ENCODE data around the gene RPH3AL.

The RPH3AL gene

DNA sequence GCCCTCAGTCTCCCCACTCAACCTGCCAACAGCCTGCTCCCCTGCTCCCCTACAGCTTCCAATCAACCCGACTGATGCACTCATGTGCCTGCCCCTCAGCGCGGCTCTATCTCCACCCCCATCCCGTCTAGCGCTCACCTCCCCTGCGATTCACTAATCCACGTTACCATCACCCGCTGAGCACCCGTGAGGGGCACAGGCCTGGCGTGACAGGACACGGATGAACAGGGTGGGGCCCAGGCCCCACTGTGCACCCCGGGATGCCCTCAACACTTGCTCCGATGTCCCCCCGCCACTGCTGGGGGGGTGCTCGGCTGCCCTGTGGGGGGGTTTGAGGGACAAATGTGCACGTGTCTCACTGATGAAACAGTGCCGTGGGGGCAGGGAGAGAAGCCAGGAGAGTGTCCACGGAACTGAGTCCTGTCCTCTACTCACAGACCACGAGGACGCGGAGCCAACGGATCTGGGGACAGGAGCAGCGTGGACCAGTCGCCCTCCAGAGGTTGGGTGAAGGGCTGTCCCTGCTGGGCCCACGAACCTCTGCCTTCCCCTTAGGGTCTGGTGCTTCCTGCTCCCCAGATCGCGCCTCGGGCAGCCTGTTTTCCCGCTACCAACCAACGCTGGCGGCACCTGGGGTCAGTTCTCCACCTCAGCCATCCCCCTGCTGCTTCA, 66.7 kb downstream of the RPH3AL start:
- TF ChIP-seq GATA2 (IDR thresholded peaks at IDR 0.05; ENCODE audit: low read depth, low read length) (no peak), GATA3 (IDR thresholded peaks at IDR 0.05; ENCODE audit: low read depth, low read length) (no peak)

DNA sequence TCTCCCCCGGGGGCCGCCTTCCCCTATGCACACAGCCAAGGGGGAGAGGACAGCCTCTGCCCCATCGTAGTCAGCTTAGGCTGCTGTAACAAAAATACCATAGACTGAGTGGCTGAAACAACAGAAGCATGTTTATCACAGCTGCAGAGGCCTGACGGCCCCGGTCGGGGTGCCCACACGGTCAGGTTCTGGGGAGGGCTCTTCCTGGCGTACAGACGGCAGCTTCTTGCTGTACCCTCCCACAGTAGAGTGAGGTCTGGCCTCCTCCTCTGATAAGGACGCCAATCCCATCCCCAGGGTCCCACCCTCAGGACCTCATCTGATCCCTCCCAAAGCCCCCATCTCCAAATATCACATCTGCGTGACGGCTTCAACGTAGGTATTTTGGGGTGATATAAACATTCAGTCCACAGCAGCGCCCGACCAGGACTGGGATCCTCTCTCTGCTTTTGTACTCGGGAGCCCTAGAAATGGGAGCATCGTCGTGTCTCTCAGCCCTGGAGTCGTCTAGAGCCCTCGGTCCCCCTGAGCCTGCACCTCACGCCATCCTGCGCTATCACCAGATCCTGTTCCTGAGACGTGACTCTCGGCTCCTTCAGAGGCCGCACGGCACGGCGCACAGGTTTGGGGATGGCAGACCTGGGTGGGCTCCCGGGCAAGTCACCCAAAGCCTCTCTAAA, 67.8 kb downstream of the RPH3AL start:
- TF ChIP-seq GATA3 (IDR thresholded peaks at IDR 0.05; ENCODE audit: low read depth, low read length) = no peak
- no peak for TF ChIP-seq GATA2 (IDR thresholded peaks at IDR 0.05; ENCODE audit: low read depth, low read length)

DNA sequence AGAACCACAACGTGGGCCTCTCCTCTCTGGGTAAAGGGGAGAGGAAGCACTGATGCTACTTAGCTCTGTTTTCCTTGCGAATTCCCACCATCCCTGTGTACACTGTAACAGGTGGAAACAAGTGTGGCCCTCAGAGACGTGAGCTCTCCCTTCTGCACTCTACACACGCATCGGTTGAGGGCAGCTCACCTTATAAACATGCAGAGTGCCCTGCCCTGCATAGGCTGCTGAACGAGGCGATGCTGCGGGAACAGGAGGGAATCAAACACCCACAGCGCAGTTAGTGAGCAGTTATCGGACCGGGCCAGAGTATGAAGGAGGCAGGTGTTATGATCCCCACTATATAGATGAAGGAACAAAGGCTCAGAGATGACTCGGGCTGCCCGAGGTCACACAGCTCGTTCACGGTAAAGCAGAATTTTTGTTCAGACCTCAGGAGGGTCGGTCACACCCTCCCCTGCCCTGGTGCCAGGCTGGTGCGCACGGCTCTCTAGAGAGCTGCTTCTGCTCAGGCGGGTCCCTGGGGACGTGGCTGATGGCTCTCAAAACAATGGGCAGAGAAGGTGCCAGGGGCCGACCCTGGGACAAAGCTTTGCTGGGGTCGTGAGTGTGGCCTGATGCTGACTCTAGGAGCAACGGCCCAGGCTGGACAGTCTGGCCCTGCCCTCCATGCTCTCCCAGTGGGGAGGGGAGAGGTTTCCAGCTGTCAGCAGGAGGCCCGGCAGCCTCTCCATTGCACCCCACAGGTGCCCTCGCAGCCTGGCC, 68.5 kb downstream of the RPH3AL start:
- TF ChIP-seq GATA3 (IDR thresholded peaks at IDR 0.05; ENCODE audit: low read depth, low read length) = no peak
- TF ChIP-seq GATA2 (IDR thresholded peaks at IDR 0.05; ENCODE audit: low read depth, low read length) = no peak

DNA sequence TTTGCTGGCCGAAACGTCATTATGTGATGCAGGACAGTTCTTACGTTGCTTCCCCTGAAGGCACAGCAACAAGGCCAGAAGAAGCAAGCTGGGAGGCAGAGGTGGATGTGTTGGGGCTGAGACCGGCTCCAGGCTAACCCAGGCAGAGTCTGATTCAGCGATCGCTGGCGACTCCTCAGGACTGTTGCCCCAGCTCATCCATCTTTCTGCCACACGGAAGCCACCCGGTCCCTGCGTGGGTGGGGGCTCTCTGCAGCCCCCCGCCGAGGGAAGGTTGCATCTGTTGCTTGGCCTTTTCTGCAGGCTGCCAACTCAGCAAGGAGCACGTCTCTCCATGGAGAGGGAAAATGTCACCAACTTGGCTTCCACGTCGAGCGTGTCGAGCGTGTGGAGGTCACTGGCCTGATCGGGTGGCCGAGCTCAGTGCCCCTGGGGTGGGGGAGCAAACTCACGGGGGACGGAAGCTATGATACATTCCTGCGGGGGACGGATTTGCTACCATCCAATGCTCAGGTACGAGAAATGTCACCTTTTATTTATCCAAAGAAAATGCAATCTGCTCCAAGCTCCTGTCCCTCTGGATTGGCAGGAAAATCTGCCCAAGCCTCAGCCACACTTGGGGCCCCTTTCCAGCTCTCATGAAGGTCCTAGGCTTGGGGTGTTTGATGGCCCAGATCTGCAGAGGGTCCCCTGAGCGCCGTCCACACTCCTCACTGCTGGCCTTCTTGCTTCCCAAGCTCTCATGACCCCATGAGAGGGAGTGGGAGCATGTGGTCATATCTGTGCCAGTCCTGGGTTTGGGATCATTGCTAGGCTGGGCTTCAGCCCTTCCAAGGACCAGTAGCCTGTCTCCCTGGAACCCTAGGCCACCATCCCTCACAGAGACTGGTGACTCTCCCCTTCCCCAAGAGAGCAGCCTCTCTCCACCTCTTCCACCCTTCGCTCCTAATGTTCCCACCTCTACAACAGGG, 69.4 kb downstream of the RPH3AL start:
- TF ChIP-seq GATA2 (IDR thresholded peaks at IDR 0.05; ENCODE audit: low read depth, low read length) (no peak), GATA3 (IDR thresholded peaks at IDR 0.05; ENCODE audit: low read depth, low read length) (no peak)

DNA sequence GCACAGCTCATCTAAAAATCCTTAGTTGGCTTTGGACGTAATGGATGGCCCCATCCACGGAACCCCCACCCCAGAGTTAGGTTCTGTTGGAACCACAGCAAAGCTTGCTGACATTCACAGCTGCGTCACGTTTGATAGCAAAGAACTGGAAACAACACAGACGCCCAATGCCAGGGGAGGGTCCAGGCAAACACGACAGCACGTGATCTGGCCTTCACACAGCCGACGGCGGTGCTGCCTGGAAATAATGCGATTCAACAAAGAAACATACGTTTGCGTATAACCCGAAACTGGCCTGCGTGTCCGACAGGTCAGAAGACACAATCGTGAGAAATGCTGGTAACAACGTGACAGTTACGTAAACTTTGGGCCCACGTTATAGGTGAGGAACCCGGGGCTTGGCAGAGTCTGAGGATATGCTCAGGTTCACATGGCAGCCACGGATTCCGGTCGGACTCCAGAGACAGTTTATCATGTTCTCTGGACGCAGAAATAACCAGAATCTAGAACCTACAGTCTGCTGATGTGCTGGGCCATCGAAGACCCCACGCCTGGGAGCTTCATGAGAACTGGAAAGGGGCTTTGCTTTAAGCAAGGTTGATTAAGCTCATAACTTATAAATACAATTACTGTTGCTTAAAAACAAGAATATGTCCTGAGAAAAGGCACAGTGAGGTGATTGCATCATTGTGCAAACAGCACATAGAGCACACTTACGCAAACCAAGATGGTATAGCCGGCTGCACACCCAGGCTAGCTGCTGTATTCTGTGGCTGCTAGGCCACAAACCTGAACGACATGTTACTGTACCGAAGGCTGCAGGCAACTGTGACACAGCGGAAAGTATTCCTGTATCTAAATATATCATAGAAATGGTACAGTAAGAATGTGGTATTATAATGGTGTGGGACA, 70.4 kb downstream of the RPH3AL start:
- no peak for TF ChIP-seq GATA3 (IDR thresholded peaks at IDR 0.05; ENCODE audit: low read depth, low read length)
- no peak for TF ChIP-seq GATA2 (IDR thresholded peaks at IDR 0.05; ENCODE audit: low read depth, low read length)

DNA sequence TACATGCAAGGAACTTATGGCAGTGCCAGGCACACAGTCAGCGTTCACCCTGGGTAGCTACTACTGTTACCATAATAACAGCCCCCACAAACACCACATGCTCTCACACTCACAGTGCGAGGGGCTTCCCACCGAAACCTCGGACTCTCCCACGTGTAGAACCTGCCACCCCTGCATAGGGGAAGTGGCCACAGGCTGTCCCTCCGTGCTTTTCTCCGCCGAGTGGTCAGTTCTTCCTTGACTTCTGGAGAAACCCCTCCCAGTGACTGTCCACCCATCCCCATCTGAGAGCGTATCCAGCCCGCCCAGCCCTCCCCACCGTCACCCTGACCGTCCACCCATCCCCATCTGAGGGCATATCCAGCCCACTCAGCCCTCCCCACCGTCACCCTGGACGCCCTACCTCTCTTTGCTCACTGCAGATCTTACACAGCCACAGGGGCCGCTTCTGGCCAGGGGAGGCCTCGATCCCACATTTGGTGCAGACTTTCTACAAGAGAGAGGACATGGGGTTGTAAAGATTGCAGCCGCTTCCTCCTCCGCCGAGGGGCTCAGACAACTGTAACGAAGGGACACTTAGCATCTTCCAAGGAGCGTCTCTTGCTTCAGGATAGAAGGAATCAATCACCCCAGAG, 71.1 kb downstream of the RPH3AL start:
- TF ChIP-seq GATA2 (IDR thresholded peaks at IDR 0.05; ENCODE audit: low read depth, low read length) = no peak
- TF ChIP-seq GATA3 (IDR thresholded peaks at IDR 0.05; ENCODE audit: low read depth, low read length) = no peak

DNA sequence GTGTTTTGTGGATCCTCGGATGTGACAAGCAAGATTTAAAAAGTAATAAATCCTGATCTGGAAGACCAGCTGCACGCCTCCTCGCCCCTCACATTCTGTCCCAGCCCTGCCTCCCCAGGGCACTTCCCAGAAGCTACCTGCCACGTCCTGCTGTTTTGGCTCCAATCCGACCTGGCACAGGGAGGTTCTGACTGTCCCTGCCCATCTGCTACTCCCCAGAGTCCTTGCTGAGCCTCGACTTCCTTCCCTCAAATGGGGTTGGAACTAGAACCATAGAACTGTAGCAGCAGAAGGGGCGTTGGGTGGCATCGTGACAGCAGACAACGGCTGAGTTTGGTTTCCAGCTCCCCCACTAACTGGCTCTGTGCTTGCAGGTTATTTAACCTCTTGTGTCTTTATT, 71.7 kb downstream of the RPH3AL start:
- TF ChIP-seq GATA2 (IDR thresholded peaks at IDR 0.05; ENCODE audit: low read depth, low read length) (no peak), GATA3 (IDR thresholded peaks at IDR 0.05; ENCODE audit: low read depth, low read length) (no peak)

DNA sequence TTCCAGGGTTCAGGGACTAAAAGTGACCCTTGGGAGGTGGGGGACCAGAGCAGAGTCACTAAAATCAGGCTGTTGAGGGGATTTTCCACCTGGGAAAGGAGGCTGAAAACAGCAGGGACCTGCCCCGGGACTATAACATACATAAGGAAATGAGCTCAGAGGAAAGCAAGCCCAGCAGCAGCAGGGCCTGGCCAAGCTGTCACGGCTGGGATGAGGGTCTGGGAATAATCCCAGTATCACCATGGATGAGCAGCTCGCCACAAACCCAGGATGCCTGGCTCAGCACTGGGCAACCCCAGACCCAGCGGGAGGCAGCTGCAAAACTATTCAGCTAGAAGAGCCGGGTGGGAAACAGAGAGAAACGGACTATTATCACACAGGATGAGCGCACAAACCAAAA, 72.4 kb downstream of the RPH3AL start:
- TF ChIP-seq GATA2 (IDR thresholded peaks at IDR 0.05; ENCODE audit: low read depth, low read length) = no peak

DNA sequence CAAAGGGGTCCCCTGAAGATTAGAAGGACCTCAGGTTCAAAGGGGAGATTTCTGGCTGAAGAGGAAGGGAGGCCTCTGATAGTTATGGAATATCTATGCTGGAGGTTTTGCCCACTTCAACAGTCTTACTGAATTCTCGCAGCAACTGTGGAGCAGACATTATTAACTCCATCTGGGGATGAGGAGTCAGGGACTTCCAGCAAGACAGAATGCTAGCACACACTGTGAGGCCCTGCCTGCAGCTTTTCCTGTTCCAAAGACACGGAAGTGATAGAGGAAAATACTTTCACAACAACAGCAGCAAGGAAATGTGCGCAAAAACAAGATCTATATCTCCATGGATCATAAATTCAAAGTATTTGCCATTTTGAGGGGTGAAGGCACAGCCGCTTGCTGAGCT, 72.8 kb downstream of the RPH3AL start:
- TF ChIP-seq GATA3 (IDR thresholded peaks at IDR 0.05; ENCODE audit: low read depth, low read length) = no peak
- TF ChIP-seq GATA2 (IDR thresholded peaks at IDR 0.05; ENCODE audit: low read depth, low read length) = no peak

DNA sequence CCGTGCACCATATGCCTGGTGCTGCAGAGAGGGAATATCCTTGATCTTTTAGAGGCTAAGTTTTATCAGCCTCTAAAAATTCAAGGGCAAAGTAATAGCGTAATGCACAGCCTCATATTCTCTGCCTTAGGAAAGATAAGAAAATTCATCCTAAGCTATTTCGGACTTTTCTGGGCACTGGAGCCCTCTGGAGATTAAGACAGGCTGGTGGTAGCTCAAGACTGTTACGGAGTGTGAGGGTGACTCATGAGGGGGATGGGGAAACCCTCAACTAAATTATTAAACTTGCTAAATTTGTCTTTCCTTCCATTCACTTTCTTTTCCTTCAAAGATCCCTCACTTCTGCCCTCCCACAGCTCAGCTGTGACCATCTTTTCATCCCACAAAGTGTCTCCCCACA, 73.3 kb downstream of the RPH3AL start:
- TF ChIP-seq GATA2 (IDR thresholded peaks at IDR 0.05; ENCODE audit: low read depth, low read length) (no peak), GATA3 (IDR thresholded peaks at IDR 0.05; ENCODE audit: low read depth, low read length) (no peak)

DNA sequence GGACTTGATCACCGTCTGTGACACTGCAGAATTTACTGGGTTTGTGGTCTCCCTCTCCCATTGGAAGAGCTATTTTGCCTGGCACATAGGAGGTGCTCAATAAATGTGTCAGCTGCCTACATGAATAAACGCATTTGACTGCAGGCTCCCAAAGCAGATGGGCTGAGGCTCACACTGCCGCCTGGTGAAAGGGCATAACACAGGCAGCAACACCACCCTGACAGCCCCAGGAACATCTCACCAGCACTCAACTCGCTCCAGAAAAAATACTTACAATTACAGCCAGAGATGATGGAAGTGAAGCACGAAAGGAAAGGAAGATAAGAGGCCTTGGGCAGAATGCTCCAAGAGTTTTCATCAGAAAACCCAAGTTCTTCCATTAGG, 73.9 kb downstream of the RPH3AL start:
- TF ChIP-seq GATA3 (IDR thresholded peaks at IDR 0.05; ENCODE audit: low read depth, low read length) (no peak), GATA2 (IDR thresholded peaks at IDR 0.05; ENCODE audit: low read depth, low read length) (no peak)

DNA sequence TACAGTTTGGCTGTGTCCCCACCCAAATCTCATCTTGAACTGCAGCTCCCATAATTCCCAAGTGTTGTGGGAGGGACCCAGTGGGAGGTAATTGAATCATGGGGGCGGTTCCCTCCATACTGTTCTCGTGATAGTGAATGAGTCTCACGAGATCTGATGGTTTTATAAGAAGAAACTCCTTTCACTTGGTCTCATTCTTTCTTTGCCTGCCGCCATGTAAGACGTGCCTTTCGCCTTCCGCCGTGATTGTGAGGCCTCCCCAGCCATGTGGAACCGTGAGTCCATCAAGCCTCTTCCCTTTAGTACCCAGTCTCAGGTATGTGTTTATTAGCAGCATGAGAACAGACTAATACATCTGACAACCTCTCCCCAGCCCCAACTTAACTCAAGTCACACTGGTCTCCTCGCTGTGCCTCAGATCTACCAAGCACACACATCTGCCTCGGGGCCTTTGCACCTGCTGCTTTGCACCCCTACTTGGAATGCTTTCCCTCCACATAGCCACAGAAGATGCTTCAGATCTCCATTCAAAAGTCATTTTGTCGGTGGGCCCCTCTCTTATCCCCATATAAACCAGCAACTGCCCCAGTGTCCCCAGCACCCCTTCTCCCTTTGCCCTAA, 74.4 kb downstream of the RPH3AL start:
- no peak for TF ChIP-seq GATA2 (IDR thresholded peaks at IDR 0.05; ENCODE audit: low read depth, low read length)

Measured in SH-SY5Y (cell line).